ENCODE results near the gene ATRNL1. TPM values are rescaled to one million over a fixed set of nuclear protein-coding genes. Genes with fewer than 3 reads are reported as not detected.

ATRNL1 gene
- total RNA-seq, 4 donors from 2014 or later: 0.44 to 1.4 (median 1.1) TPM

DNA sequence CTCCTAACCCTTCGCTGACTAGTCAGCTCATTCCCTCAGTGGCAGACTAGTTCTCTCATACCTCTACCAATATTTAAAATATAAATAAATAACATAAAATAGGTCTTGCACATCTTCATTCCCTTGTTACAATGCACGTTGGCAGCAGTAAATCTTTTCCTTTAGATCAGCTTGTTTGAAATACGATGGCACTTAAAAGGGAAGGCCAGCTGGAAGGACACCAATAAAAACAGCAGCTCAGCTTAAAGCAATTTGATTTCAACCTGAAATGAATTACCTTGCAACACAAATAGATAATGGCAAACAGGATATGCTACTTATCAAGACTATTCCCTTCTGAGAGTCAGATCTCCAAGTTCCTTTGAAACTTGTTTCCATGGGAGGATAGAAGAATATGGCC is 858.1 kb downstream of the ATRNL1 start:
- TF ChIP-seq EP300 (IDR thresholded peaks at IDR 0.05) (no peak), POLR2A (IDR thresholded peaks at IDR 0.05) (no peak), POLR2AphosphoS5 (IDR thresholded peaks at IDR 0.05) (no peak), CTCF (IDR thresholded peaks at IDR 0.05) (no peak)
- no peak overlapping the region for H3K27ac ChIP-seq
- no peaks in the 10 kb centered on the region for H3K36me3 ChIP-seq
- no peaks in the 10 kb centered on the region for H3K9me3 ChIP-seq
- no peak overlapping the region for H3K4me3 ChIP-seq
- peaks cover 7% of the 10 kb centered on the region for H3K4me1 ChIP-seq
- no peak for DNase-seq (ENCODE audit: low spot score in 2 of 2)
- 51% methylated on average over 3 of the region's 3 CpGs for WGBS
- H3K27me3 ChIP-seq: no peaks in the 10 kb centered on the region

DNA sequence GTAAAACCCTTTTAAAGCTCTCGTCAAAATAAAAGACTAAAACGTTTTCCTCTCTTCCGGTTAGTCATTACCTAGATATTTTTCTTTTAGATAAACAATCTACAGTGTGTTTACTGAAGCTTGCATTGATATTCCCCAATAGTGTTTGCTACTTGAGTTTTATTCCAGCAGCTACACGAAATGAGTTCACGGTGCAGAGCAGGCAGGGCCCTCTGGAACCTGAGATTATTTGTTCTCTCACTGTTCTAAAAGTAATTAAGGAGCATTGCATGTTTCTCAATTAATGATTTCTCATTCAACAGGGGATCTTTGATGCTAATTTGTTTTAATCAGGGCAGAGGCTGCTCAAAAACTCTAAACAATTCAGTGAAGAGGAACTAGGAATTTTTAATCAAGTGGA is 860.1 kb downstream of the ATRNL1 start:
- H3K36me3 ChIP-seq: no peaks in the 10 kb centered on the region
- TF ChIP-seq POLR2A (IDR thresholded peaks at IDR 0.05): no peak
- TF ChIP-seq EP300 (IDR thresholded peaks at IDR 0.05): no peak
- TF ChIP-seq POLR2AphosphoS5 (IDR thresholded peaks at IDR 0.05): no peak
- TF ChIP-seq CTCF (IDR thresholded peaks at IDR 0.05): no peak
- DNase-seq (ENCODE audit: low spot score in 2 of 2): no peak
- no peaks in the 10 kb centered on the region for H3K9me3 ChIP-seq
- H3K27me3 ChIP-seq: no peaks in the 10 kb centered on the region
- no peak overlapping the region for H3K27ac ChIP-seq
- H3K4me1 ChIP-seq: peaks cover 7% of the 10 kb centered on the region
- no peak overlapping the region for H3K4me3 ChIP-seq
- 91% methylated on average over 5 of the region's 5 CpGs for WGBS

DNA sequence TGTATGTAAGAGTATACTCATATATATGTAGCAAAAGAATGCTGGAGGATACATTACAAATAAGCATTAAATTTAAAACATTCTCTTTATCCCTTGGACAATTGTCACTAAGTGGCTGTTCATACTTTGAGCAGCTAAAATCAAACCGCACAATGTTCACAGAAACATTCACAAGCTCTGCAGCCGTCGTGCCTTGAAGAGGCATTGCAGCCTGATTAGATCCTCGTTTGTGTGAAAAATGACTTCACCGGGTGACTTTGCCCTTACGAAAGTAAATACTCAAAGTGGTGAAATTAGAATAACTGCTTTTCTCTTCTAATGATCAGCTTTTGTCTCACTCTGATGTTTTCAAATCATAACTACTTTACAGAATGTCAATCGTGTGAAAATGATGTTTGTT is 860.8 kb downstream of the ATRNL1 start:
- no peak overlapping the region for H3K27ac ChIP-seq
- TF ChIP-seq POLR2AphosphoS5 (IDR thresholded peaks at IDR 0.05) (no peak), POLR2A (IDR thresholded peaks at IDR 0.05) (no peak), CTCF (IDR thresholded peaks at IDR 0.05) (no peak), EP300 (IDR thresholded peaks at IDR 0.05) (no peak)
- WGBS: 92% methylated on average over 7 of the region's 7 CpGs
- no peak for DNase-seq (ENCODE audit: low spot score in 2 of 2)
- H3K4me3 ChIP-seq: no peak overlapping the region
- no peaks in the 10 kb centered on the region for H3K9me3 ChIP-seq
- peaks cover 4% of the 10 kb centered on the region for H3K4me1 ChIP-seq
- no peaks in the 10 kb centered on the region for H3K27me3 ChIP-seq
- no peaks in the 10 kb centered on the region for H3K36me3 ChIP-seq

- H3K27ac ChIP-seq: no peak overlapping the region
- no peak for TF ChIP-seq EP300 (IDR thresholded peaks at IDR 0.05)
- no peak for TF ChIP-seq POLR2A (IDR thresholded peaks at IDR 0.05)
- TF ChIP-seq CTCF (IDR thresholded peaks at IDR 0.05): no peak
- no peak for TF ChIP-seq POLR2AphosphoS5 (IDR thresholded peaks at IDR 0.05)
- no peaks in the 10 kb centered on the region for H3K9me3 ChIP-seq
- no peak overlapping the region for H3K4me3 ChIP-seq
- H3K4me1 ChIP-seq: no peaks in the 10 kb centered on the region
- H3K27me3 ChIP-seq: no peaks in the 10 kb centered on the region
- no peaks in the 10 kb centered on the region for H3K36me3 ChIP-seq
- 74% methylated on average over 5 of the region's 5 CpGs for WGBS
- DNase-seq (ENCODE audit: low spot score in 2 of 2): no peak
These were observed 863.3 kb downstream of the ATRNL1 start for GRCh38 chr10:115956225-115957011.

- no peak for DNase-seq (ENCODE audit: low spot score in 2 of 2)
- no peaks in the 10 kb centered on the region for H3K27me3 ChIP-seq
- H3K4me3 ChIP-seq: no peak overlapping the region
- H3K4me1 ChIP-seq: no peaks in the 10 kb centered on the region
- TF ChIP-seq CTCF (IDR thresholded peaks at IDR 0.05) (no peak), POLR2A (IDR thresholded peaks at IDR 0.05) (no peak), EP300 (IDR thresholded peaks at IDR 0.05) (no peak), POLR2AphosphoS5 (IDR thresholded peaks at IDR 0.05) (no peak)
- H3K9me3 ChIP-seq: no peaks in the 10 kb centered on the region
- H3K36me3 ChIP-seq: no peaks in the 10 kb centered on the region
- 83% methylated on average over 2 of the region's 2 CpGs for WGBS
- H3K27ac ChIP-seq: no peak overlapping the region
These were observed 863.8 kb downstream of the ATRNL1 start for GRCh38 chr10:115957012-115957399.

Data from suprapubic skin (tissue), 4 donors.